Measurements from ENCODE around the gene MIA. TPM values are rescaled to one million over a fixed set of nuclear protein-coding genes. Genes with fewer than 3 reads are reported as not detected.
A peak's percentile ranks its signal among the peaks of the same experiment; 100 is the strongest.

The MIA gene
- total and polyA plus RNA-seq, 10 donors: 1.5 to 14.2 (median 5.7) TPM; not detected in 6

GRCh38 chr19:40735013-40735771 is 40.1 kb upstream of the MIA start:
- peaks cover 0 to 4% (median 0%) of the 10 kb centered on the region in 6 donors for H3K4me1 ChIP-seq
- H3K27me3 ChIP-seq (replicated peaks in 1 of 7): no peaks in the 10 kb centered on the region
- no peak overlapping the region for H3K4me3 ChIP-seq
- DNase-seq: no peak
- no peaks in the 10 kb centered on the region for H3K9me3 ChIP-seq
- TF ChIP-seq POLR2AphosphoS5 (IDR thresholded peaks at IDR 0.05) (no peak), POLR2A (IDR thresholded peaks at IDR 0.05) (no peak)
- TF ChIP-seq, protein P1, sequence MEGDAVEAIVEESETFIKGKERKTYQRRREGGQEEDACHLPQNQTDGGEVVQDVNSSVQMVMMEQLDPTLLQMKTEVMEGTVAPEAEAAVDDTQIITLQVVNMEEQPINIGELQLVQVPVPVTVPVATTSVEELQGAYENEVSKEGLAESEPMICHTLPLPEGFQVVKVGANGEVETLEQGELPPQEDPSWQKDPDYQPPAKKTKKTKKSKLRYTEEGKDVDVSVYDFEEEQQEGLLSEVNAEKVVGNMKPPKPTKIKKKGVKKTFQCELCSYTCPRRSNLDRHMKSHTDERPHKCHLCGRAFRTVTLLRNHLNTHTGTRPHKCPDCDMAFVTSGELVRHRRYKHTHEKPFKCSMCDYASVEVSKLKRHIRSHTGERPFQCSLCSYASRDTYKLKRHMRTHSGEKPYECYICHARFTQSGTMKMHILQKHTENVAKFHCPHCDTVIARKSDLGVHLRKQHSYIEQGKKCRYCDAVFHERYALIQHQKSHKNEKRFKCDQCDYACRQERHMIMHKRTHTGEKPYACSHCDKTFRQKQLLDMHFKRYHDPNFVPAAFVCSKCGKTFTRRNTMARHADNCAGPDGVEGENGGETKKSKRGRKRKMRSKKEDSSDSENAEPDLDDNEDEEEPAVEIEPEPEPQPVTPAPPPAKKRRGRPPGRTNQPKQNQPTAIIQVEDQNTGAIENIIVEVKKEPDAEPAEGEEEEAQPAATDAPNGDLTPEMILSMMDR (IDR thresholded peaks at IDR 0.05 in 8 of 11, conservative IDR thresholded peaks at IDR 0.05 in 3 of 11): no peak
- H3K27ac ChIP-seq: no peak overlapping the region
- H3K36me3 ChIP-seq: peaks cover 0 to 100% (median 89%) of the 10 kb centered on the region in 6 donors
- WGBS, 5 donors: 92 to 97% (median 96%) methylated on average over 11 of the region's 11 CpGs
- intact Hi-C loops (cut with DNase I; ENCODE audit: low total_unique reads): no loop called here

GRCh38 chr19:40736661-40737060 is 38.7 kb upstream of the MIA start:
- Histone ChIP-seq H3K4me3 (no peak overlapping the region), H3K27me3 (replicated peaks in 1 of 7) (no peaks in the 10 kb centered on the region), H3K27ac (no peak overlapping the region), H3K4me1 (peaks cover 0 to 4% (median 0%) of the 10 kb centered on the region in 6 donors), H3K36me3 (peaks cover 0 to 100% (median 82%) of the 10 kb centered on the region in 6 donors), H3K9me3 (no peaks in the 10 kb centered on the region)
- TF ChIP-seq POLR2AphosphoS5 (IDR thresholded peaks at IDR 0.05) (no peak), POLR2A (IDR thresholded peaks at IDR 0.05) (no peak)
- TF ChIP-seq, protein P1 (IDR thresholded peaks at IDR 0.05 in 8 of 11, conservative IDR thresholded peaks at IDR 0.05 in 3 of 11): no peak
- 87 to 98% (median 88%) methylated on average over 8 to 9 of the region's 9 CpGs for WGBS, 5 donors
- intact Hi-C loops (cut with DNase I; ENCODE audit: low total_unique reads): no loop called here
- no peak for DNase-seq

- TF ChIP-seq POLR2A (IDR thresholded peaks at IDR 0.05) (no peak), POLR2AphosphoS5 (IDR thresholded peaks at IDR 0.05) (peak in 1 of 3 donors; percentile 41)
- 90 to 94% (median 91%) methylated on average over 7 to 9 of the region's 9 CpGs for WGBS, 5 donors
- Histone ChIP-seq H3K27me3 (replicated peaks in 1 of 7) (no peaks in the 10 kb centered on the region), H3K27ac (no peak overlapping the region), H3K4me1 (peaks cover 0 to 4% (median 0%) of the 10 kb centered on the region in 6 donors), H3K9me3 (no peaks in the 10 kb centered on the region), H3K4me3 (no peak overlapping the region), H3K36me3 (peaks cover 0 to 99% (median 78%) of the 10 kb centered on the region in 6 donors)
- DNase-seq: no peak
- intact Hi-C loops (cut with DNase I; ENCODE audit: low total_unique reads): no loop called here
Observed at GRCh38 chr19:40737102-40737644, 38.1 kb upstream of the MIA start.

GRCh38 chr19:40739030-40739839 is 36.1 kb upstream of the MIA start:
- Histone ChIP-seq H3K27me3 (replicated peaks in 1 of 7) (no peaks in the 10 kb centered on the region), H3K36me3 (peaks cover 0 to 94% (median 60%) of the 10 kb centered on the region in 6 donors), H3K4me1 (peaks cover 0 to 3% (median under 1%) of the 10 kb centered on the region in 6 donors), H3K9me3 (no peaks in the 10 kb centered on the region), H3K27ac (no peak overlapping the region), H3K4me3 (no peak overlapping the region)
- intact Hi-C loops (cut with DNase I; ENCODE audit: low total_unique reads): no loop called here
- 79 to 87% (median 84%) methylated on average over 21 to 22 of the region's 22 CpGs for WGBS, 5 donors
- no peak for TF ChIP-seq POLR2A (IDR thresholded peaks at IDR 0.05)
- TF ChIP-seq, protein P1 (IDR thresholded peaks at IDR 0.05 in 8 of 11, conservative IDR thresholded peaks at IDR 0.05 in 3 of 11): no peak
- TF ChIP-seq POLR2AphosphoS5 (IDR thresholded peaks at IDR 0.05): peak in 2 of 3 donors; percentile 15 to 71
- DNase-seq: no peak
